Activated CD4-positive, CD25-positive, alpha-beta regulatory T cell treated with anti-CD3 and anti-CD28 coated beads, Interleukin-2, amount 50 U/mL, for 16 hours (primary cell): Measurements from ENCODE around the gene CACNA1F.

Experiments used
- DNase-seq: peaks from one replicate; pipeline ENCODE4 v3.0.0-alpha.2; 2020; ENCODE audit warnings: low read depth, low spot score

Gene CACNA1F

DNA sequence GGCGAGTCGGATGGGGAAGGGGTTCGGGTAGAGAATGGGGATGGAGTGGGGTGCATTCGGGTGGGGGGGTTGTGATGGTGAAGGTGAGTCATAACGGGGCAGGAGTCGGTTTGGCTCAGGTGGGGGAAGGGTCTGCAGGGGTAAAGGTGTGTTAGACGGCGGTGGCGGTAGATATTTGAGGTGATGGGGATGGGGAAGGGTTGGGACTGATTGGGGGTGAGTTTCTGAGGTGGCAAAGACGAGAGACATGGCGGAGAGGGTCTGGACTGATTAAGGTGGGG, 33.9 kb downstream of the CACNA1F start:
- DNase-seq, result no peak

DNA sequence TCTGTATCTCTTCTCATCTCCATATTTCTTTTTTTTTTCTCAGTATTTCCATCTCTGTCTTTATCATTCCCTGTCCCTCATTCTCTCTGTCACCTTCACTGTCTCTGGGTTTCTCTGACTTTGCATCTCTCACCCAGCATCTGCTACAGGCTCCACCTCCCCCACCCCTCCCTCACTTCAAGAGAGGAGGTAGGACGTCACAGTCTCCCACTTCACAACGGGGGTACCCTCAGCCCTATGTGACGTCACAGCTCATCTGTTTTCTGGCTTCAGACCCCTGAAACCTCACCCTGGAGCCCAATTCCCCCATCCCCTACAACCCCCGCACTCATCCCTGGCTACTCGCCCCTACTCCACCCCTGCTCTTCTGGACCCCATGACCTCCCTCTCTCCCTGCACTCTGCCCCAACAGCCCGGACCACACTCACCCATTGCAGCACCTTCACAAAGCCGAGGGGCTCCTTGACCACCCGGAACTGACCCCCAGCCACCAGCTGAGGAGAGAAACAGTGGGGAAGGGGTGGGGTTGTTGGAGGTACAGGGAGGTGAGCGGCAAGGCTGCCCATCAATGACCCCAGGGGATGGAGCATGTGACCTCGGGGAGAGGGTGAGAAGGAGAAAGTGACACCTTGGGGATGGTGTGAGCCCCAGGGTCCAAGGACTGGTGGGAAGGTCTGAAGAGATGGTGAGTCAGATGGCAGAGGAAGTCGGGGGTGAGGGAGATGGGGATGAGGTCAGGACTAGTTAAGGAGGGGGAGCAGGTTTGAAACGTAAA, 34.4 kb downstream of the CACNA1F start:
- no peak for DNase-seq

GRCh38 chrX:49197543-49198087, 35.5 kb downstream of the CACNA1F start:
- DNase-seq, result no peak

- no peak for DNase-seq
Observed at GRCh38 chrX:49193542-49193964, 39.6 kb downstream of the CACNA1F start.

- DNase-seq, result no peak
Observed at GRCh38 chrX:49192722-49193328, 40.3 kb downstream of the CACNA1F start.

DNA sequence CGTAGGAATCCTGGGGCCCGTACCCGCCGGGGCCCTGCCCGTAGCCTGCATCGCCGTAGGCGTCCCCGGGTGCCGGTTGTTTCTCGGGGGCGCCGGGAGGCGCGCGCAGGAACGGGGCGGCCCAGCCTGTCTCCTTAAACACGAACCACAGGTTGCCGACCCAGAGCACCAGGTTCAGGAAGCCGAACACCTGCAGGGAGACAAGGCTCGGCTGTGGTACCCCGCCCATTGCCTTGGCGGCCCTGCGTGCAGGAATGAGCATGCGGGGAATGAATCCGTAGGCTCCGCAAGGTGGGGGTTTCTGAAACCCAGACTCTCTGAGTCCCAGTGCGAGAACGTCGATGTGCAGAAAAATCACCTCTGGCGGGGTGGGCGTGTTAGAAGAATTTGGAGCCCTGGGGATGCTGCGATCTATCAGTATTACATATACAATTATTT, 41.5 kb downstream of the CACNA1F start:
- DNase-seq, result no peak

DNA sequence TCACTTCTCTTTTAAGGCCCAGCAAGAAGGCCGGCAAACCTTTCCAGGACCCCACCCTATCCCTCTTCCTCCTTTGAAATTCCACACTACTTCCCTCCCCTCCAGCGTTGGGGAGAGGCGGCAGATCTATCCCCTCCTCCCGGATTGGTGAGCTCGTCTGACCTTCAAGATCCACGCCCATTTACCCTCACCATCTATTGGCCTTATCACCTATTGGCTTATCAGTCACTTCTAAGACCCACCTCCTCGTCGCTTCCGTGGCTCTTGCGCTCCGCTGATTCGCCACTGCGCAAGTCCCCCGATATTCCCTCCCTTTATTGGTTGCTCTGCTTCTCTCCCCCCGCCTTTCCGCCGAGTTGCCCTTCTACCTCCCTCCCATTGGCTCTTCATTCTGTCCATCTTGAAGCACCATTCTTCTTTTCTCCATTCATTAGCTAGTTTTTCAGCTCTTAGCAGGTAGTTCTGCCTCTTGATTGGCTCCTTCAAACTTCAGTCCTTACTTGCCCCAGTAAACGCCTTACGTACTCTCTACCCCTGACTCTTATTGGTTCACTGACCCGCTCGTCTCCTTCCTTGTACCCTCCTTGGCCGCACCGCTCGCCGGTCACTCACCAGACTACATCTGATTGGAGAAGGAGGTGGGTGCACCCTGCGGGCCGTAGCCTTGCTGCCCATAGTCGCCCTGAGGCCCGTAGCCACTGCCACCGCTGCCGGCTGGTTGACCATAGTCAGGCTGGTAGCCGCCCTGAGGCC, 42.1 kb downstream of the CACNA1F start:
- DNase-seq, result peak; percentile 69

GRCh38 chrX:49189606-49190005, 43.5 kb downstream of the CACNA1F start:
- DNase-seq, result no peak

GRCh38 chrX:49188468-49189076, 44.6 kb downstream of the CACNA1F start:
- no peak for DNase-seq

DNA sequence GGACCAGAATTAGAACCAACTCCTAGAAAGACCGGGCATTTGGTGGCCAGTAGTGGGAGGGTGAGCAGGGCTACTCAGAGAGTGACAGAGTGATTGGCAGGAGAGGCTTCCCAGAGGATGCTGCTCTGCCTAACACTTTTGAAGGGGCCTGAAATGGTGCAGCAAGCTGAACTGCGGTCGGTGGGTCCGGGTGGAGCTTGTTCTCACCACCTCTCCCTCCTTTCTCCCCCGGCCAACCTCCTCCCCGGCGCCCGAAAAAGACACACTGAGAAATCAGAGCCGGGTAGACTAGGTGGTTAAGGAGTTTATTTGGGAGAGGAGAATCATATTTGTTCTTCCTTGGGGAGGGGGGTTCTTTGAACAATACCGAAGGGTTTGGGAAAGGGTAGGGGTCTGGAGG, 45.6 kb downstream of the CACNA1F start:
- no peak for DNase-seq

GRCh38 chrX:49187028-49187394, 46.1 kb downstream of the CACNA1F start:
- no peak for DNase-seq

DNA sequence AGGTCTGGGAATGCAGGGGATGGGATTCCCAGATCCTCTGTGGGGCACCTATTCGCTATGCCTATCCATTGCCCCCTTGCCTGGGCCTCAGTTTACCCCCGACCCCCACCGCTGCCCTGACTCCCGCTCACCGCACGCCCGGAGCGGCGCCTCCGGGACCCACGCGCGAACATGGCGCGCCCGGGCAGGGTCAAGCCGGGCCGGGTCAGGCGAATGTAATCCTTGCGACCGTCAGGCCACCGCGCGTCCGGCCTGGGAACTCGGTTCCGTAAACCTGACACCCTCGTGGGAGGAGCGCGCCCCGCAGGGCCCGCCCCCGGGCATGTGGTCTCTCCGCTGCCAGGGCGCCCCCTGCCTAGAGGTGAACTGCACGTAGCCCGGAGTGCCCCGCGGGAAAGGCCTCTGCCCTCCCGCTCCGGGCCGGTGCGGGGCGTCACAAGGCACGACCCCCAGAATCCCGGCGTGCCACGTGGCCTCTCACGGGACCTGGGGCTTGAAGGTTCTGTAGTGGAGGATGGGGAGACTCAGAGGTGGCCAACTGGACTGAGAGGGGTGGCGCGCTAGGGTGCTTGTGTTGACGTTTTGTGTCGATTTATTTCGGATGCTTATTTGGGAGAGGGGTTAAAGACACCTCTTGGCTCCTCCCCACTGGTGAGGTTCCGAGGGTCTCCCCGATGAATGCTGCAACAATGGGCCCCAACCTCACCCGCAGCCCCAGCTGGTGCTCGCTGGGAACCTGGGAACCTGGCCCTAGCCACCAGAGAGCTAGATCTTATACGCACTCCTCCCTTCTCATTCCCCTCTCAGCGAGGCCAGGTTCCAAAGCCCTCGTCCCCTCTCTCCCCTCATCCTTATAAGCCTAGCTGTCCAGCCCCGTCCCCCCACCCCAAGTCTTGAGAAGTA, 46.8 kb downstream of the CACNA1F start, which contains the start of gene PRICKLE3:
TSS of gene PRICKLE3 (minus strand) at position 249 of the 903 bp plus-strand sequence. CDS start at position 173, 76 bp downstream.
- DNase-seq, result peak; percentile 53

DNA sequence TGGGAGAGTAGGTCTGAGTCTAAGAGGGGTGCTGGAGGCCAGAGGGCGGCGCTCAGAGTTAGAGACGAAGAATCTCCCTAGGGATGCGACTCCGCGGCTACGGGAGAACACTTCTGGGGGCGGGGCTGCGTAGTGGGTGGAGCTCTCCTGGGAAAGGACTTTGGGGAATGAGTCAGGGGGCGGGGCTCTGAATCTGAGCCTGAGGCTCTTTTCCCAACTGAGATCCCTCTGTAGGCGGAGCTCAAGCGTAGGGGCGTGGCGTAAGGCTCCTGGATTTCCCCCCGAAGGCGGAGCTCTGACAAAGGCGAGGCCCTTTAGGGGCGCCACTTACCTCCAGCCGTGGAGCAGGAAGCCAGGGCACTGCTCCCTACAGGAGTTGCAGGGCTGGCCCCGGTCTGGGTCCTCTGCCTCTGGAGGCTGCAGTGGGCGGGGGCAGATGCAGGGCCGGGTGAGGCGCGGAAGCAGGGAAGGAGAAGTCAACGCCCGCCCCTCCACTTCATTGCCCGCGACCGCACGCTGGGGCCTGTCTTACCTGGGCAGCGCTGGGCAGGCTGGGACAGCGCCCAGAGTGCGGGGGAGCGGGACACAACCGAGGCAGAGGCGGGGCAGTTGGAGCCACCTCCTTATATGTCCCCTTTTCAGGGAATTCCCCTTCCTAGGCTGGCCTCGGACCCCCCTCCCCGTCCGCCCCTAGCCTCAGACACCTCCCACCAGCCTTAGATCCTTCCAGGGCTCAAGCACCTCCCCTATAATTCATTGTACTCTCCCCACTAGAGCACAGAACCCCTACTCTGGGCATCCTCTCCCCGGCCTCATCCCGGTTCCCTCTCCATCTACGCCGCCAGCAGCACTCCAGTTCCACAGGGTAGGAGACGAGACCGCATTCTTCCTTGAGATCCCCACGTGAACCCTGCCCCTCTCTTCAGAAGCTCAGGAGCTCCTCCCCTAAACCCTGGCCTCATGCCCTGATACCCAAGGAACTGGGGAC, 48.6 kb downstream of the CACNA1F start:
- no peak for DNase-seq

DNA sequence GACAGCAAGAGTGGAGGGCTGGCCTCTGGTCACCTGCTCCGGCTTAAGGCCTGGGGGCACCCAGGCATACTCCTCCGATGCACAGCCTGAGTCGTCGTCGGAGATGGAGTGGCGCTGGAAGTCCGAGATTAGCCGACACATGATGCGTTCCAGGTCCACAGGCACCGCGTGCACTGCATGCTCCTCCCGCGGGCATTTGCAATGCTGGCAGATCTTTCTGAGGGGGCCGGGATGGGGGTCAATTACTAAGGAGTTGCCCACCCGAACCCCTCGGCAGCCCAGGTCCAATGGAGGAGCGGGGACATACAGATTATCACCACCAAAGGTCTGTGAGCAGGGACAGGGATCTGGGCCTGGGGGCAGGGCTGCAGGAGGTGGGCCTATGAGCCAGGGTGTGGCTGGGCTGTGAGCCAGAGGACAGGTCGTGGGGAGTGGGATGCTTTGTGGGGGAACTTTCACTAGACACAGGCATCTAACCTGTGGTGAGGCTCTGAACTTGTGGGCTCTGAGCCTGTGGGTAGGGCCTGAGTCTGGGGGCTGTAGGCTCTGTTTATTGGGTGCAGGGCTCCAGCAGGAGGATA, 49.3 kb downstream of the CACNA1F start:
- no peak for DNase-seq

GRCh38 chrX:49179358-49179757, 53.8 kb downstream of the CACNA1F start:
- no peak for DNase-seq

DNA sequence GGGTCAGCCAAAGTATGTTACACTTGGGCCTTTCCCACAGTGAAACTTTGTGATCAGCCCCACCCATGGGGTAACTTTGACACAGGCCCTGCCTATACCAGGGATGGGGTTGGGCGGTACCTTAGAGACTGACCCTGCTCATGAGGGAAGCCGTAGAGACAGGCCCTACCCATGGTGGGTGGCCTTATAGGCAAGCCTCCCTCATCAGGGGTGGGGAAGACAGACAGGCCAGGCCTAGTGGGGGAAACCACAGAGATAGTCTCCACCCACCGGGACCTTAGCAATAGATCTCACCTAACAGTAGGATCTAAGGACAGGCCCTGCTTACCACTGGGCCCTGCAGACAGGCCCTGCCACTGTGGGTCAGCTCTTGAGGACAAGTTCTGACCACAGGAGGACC, 54.6 kb downstream of the CACNA1F start:
- DNase-seq, result no peak

GRCh38 chrX:49177873-49178480, 55.2 kb downstream of the CACNA1F start:
- no peak for DNase-seq

GRCh38 chrX:49177338-49177833, 55.8 kb downstream of the CACNA1F start:
- no peak for DNase-seq
